ENCODE data around the gene OR52I2. TPM values are rescaled to one million over a fixed set of nuclear protein-coding genes. Genes with fewer than 3 reads are reported as not detected.

Gene OR52I2
- total and polyA plus RNA-seq, 4 donors: not detected

DNA sequence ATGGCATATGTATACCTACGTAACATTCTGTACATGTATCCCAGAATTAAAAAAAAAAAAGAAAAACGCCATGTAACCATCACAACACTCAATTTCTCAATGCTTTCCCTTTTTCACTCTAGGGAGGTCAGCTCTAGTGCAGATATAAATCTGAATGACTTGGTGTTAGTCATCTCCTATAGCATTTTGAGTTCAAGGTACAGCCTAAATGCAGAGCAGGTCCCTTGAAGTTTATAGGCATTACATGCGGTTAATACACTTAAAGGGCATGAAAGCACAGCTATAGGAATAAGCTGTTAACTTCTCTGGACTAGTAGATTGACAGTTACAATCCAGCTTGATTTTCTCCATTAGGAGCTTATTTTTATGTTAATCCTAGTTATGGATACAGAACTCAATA is 16.2 kb upstream of the OR52I2 start:
- no peak overlapping the region for H3K4me3 ChIP-seq
- no peaks in the 10 kb centered on the region for H3K27me3 ChIP-seq (ENCODE audit: control insufficient read depth in 3 of 3, insufficient read depth in 3 of 3, low read length in 2 of 3)
- no peak for ATAC-seq (ENCODE audit: insufficient read depth, low FRiP score)
- no peaks in the 10 kb centered on the region for H3K36me3 ChIP-seq (ENCODE audit: control insufficient read depth in 4 of 4, insufficient read depth in 4 of 4, low read length in 4 of 4)
- H3K27ac ChIP-seq (ENCODE audit: low read depth in 1 of 2, low read length in 1 of 2): no peak overlapping the region
- H3K9me3 ChIP-seq (ENCODE audit: control insufficient read depth in 4 of 4, insufficient read depth in 3 of 4, low read length in 3 of 4): peaks cover 0 to 2% (median 0%) of the 10 kb centered on the region in 4 donors
- H3K4me1 ChIP-seq (ENCODE audit: control insufficient read depth in 5 of 5, insufficient read depth in 5 of 5, low read length in 5 of 5): peaks cover 0 to under 1% (median 0%) of the 10 kb centered on the region in 5 donors
- DNase-seq: no peak
- no peak overlapping the region for H3K9ac ChIP-seq (ENCODE audit: insufficient read depth in 1 of 2, low read length in 2 of 2)
- 86 to 96% methylated on average over 3 of the region's 3 CpGs for WGBS, 2 donors
- TF ChIP-seq, protein P1, sequence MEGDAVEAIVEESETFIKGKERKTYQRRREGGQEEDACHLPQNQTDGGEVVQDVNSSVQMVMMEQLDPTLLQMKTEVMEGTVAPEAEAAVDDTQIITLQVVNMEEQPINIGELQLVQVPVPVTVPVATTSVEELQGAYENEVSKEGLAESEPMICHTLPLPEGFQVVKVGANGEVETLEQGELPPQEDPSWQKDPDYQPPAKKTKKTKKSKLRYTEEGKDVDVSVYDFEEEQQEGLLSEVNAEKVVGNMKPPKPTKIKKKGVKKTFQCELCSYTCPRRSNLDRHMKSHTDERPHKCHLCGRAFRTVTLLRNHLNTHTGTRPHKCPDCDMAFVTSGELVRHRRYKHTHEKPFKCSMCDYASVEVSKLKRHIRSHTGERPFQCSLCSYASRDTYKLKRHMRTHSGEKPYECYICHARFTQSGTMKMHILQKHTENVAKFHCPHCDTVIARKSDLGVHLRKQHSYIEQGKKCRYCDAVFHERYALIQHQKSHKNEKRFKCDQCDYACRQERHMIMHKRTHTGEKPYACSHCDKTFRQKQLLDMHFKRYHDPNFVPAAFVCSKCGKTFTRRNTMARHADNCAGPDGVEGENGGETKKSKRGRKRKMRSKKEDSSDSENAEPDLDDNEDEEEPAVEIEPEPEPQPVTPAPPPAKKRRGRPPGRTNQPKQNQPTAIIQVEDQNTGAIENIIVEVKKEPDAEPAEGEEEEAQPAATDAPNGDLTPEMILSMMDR (IDR thresholded peaks at IDR 0.05; ENCODE audit: control extremely low read depth, extremely low read depth): no peak

DNA sequence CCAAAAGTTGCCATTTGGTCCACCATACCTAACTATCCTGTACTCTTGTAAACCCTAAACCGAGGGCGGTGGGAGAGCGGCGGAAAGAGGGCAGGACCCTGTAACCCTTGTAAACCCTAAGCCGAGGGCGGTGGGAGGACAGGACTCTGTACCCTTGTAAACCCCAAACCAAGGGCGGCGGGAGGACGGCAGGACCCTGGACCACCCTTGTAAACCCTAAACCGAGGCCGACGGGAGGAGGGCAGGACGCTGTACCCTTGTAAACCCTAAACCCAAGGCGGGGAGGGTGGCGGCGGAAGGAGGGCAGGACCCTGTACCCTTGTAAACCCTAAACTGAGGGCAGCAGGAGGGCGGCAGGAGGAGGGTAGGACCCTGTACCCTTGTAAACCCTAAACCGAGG is 12.5 kb upstream of the OR52I2 start:
- Histone ChIP-seq H3K9me3 (ENCODE audit: control insufficient read depth in 4 of 4, insufficient read depth in 3 of 4, low read length in 3 of 4) (no peaks in the 10 kb centered on the region), H3K4me3 (no peak overlapping the region), H3K27me3 (ENCODE audit: control insufficient read depth in 3 of 3, insufficient read depth in 3 of 3, low read length in 2 of 3) (no peaks in the 10 kb centered on the region), H3K9ac (ENCODE audit: insufficient read depth in 1 of 2, low read length in 2 of 2) (no peak overlapping the region), H3K36me3 (ENCODE audit: control insufficient read depth in 4 of 4, insufficient read depth in 4 of 4, low read length in 4 of 4) (no peaks in the 10 kb centered on the region), H3K4me1 (ENCODE audit: control insufficient read depth in 5 of 5, insufficient read depth in 5 of 5, low read length in 5 of 5) (no peaks in the 10 kb centered on the region), H3K27ac (ENCODE audit: low read depth in 1 of 2, low read length in 1 of 2) (no peak overlapping the region)
- no peak for ATAC-seq (ENCODE audit: insufficient read depth, low FRiP score)
- 93 to 96% methylated on average over 18 of the region's 18 CpGs for WGBS, 2 donors
- TF ChIP-seq, protein P1 (IDR thresholded peaks at IDR 0.05; ENCODE audit: control extremely low read depth, extremely low read depth): no peak
- no peak for DNase-seq

DNA sequence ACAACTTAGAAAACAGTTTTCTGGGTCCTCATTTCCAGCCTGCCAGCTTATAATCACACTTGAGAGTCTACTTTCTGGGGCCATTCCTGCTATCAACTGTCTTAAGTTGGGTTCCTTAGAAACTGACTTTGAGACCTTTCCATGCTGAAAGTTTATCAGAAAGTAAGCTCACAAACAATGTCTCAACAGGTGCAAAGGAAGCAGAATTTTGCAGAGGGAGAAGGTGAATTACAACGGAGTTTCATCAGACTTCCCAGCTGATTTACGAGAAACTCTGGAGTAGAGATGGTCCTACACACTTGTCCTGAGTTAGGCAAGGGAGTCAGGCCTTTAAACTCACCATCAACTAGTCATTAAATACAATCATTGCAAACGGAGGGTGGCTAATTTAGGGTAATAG is 4.7 kb upstream of the OR52I2 start:
- Histone ChIP-seq H3K36me3 (ENCODE audit: control insufficient read depth in 4 of 4, insufficient read depth in 4 of 4, low read length in 4 of 4) (no peaks in the 10 kb centered on the region), H3K4me1 (ENCODE audit: control insufficient read depth in 5 of 5, insufficient read depth in 5 of 5, low read length in 5 of 5) (no peaks in the 10 kb centered on the region), H3K27me3 (ENCODE audit: control insufficient read depth in 3 of 3, insufficient read depth in 3 of 3, low read length in 2 of 3) (peaks cover 0 to 4% (median 0%) of the 10 kb centered on the region in 3 donors), H3K9ac (ENCODE audit: insufficient read depth in 1 of 2, low read length in 2 of 2) (no peak overlapping the region), H3K9me3 (ENCODE audit: control insufficient read depth in 4 of 4, insufficient read depth in 3 of 4, low read length in 3 of 4) (no peaks in the 10 kb centered on the region), H3K27ac (ENCODE audit: low read depth in 1 of 2, low read length in 1 of 2) (no peak overlapping the region), H3K4me3 (no peak overlapping the region)
- DNase-seq (no peak), ATAC-seq (ENCODE audit: insufficient read depth, low FRiP score) (no peak)
- 72 to 85% methylated on average over 3 of the region's 3 CpGs for WGBS, 2 donors
- TF ChIP-seq, protein P1 (IDR thresholded peaks at IDR 0.05; ENCODE audit: control extremely low read depth, extremely low read depth): no peak

DNA sequence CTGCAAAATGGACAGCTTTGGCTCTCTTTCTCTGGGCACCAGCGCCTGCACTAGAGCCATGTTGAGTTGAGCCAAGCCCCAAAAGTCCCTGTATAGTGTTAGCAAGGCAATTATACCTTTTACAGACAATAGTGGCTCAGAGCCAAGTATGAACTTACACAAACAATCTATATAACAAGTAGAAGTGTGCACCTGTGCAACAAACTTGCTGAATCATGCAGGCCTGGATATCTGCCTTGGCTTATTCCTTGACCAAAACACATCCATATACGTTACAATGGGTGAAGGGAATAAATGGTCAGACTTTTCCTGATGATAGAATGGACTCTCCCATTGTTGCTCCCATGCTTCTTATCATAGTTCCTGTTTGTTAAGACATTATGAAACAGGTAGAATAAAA is 3.8 kb upstream of the OR52I2 start:
- Histone ChIP-seq H3K4me1 (ENCODE audit: control insufficient read depth in 5 of 5, insufficient read depth in 5 of 5, low read length in 5 of 5) (no peaks in the 10 kb centered on the region), H3K9me3 (ENCODE audit: control insufficient read depth in 4 of 4, insufficient read depth in 3 of 4, low read length in 3 of 4) (no peaks in the 10 kb centered on the region), H3K27ac (ENCODE audit: low read depth in 1 of 2, low read length in 1 of 2) (no peak overlapping the region), H3K36me3 (ENCODE audit: control insufficient read depth in 4 of 4, insufficient read depth in 4 of 4, low read length in 4 of 4) (no peaks in the 10 kb centered on the region), H3K4me3 (no peak overlapping the region), H3K27me3 (ENCODE audit: control insufficient read depth in 3 of 3, insufficient read depth in 3 of 3, low read length in 2 of 3) (peaks cover 0 to 4% (median 0%) of the 10 kb centered on the region in 3 donors), H3K9ac (ENCODE audit: insufficient read depth in 1 of 2, low read length in 2 of 2) (no peak overlapping the region)
- TF ChIP-seq, protein P1 (IDR thresholded peaks at IDR 0.05; ENCODE audit: control extremely low read depth, extremely low read depth): no peak
- WGBS, 2 donors: 68 to 73% methylated on average over 2 of the region's 2 CpGs
- DNase-seq: no peak
- no peak for ATAC-seq (ENCODE audit: insufficient read depth, low FRiP score)
